PFSK-1 (cell line): ENCODE results near the gene PAF1.

Experiments
- POLR2AphosphoS5 ChIP-seq: IDR thresholded peaks from 2 replicates; pipeline ENCODE4 v1.6.1; 2012; ENCODE audit warnings: low read depth, mild to moderate bottlenecking, control low read depth, low read length, moderate library complexity
- SIN3A ChIP-seq: IDR thresholded peaks from 2 replicates; pipeline ENCODE4 v1.6.1; 2012; ENCODE audit warnings: mild to moderate bottlenecking, low read length, moderate library complexity, borderline replicate concordance; ENCODE audit not compliant: insufficient read depth
- TAF1 ChIP-seq: IDR thresholded peaks from 2 replicates; pipeline ENCODE4 v1.6.1; 2012; ENCODE audit warnings: low read length, control low read depth, borderline replicate concordance; ENCODE audit not compliant: insufficient read depth
- TF ChIP-seq, protein P1 (sequence below), 2 experiments: IDR thresholded peaks; 2 replicates each; pipeline versions ENCODE4 v1.6.1 to v1.8.0; 2011 to 2012; ENCODE audit warnings: low read depth in 2 of 2, low read length in 2 of 2, control low read depth in 1 of 2, inconsistent platforms in 1 of 2, mild to moderate bottlenecking in 1 of 2, moderate library complexity in 1 of 2; ENCODE audit not compliant: insufficient read depth in 1 of 2

DNA sequence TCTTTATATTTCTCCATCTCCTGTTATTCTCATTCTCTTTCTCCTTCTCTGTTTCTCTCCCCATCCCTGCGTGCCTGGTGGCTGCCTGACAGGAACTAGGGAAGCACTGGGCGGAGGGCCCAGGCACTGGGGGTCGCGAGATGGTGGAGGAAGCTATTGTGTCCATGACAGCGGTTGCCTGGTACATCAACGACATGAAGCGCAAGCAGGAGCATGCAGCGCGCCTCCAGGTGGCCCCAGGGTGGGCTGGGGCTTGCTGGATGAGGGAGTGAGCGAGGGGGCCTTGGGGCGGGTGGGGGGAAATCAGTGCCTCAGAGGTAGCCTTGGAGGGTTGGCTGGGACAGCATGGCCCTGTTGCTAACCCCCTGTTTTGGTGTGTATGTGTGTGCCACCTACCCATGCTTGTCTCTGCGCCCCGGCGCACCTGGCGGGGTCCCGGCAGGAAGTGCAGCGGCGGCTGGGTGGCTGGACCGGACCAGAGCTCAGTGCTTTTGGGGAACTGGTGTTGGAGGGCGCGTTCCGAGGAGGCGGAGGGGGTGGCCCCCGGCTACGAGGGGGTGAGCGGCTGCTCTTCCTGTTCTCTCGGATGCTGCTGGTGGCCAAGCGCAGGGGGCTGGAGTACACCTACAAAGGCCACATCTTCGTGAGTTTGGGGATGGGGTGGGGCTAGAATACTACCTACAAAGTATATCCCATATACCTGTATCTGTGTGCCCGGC, 26.7 kb upstream of the PAF1 start:
- TF ChIP-seq POLR2AphosphoS5 (no peak), TAF1 (no peak), SIN3A (no peak)
- TF ChIP-seq, protein P1, sequence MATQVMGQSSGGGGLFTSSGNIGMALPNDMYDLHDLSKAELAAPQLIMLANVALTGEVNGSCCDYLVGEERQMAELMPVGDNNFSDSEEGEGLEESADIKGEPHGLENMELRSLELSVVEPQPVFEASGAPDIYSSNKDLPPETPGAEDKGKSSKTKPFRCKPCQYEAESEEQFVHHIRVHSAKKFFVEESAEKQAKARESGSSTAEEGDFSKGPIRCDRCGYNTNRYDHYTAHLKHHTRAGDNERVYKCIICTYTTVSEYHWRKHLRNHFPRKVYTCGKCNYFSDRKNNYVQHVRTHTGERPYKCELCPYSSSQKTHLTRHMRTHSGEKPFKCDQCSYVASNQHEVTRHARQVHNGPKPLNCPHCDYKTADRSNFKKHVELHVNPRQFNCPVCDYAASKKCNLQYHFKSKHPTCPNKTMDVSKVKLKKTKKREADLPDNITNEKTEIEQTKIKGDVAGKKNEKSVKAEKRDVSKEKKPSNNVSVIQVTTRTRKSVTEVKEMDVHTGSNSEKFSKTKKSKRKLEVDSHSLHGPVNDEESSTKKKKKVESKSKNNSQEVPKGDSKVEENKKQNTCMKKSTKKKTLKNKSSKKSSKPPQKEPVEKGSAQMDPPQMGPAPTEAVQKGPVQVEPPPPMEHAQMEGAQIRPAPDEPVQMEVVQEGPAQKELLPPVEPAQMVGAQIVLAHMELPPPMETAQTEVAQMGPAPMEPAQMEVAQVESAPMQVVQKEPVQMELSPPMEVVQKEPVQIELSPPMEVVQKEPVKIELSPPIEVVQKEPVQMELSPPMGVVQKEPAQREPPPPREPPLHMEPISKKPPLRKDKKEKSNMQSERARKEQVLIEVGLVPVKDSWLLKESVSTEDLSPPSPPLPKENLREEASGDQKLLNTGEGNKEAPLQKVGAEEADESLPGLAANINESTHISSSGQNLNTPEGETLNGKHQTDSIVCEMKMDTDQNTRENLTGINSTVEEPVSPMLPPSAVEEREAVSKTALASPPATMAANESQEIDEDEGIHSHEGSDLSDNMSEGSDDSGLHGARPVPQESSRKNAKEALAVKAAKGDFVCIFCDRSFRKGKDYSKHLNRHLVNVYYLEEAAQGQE (IDR thresholded peaks at IDR 0.05; ENCODE audit: insufficient read depth in 1 of 2, low read depth in 2 of 2, low read length in 2 of 2) = no peak
